NCI-H146 (cell line): ENCODE measurements around the gene RIOX2.
A peak's percentile ranks its signal among the peaks of the same experiment; 100 is the strongest.
"Not testable (repeated sequence)": the region's sequence is repeated elsewhere in the genome, so short reads cannot be mapped to it uniquely, and the experiment has no call there.

Source experiments
- DNase-seq: peaks from one replicate; lab custom pipeline; 2025; lab: John Stamatoyannopoulos, UW

Gene RIOX2

GRCh38 chr3:97971679-97972567, at the start of gene RIOX2:
RIOX2 (minus strand) TSS chr3:97972431; CDS start chr3:97967593, 4,838 bp downstream.
- peak; percentile 67 for DNase-seq

GRCh38 chr3:98020412-98020811, 48.2 kb upstream of the RIOX2 start:
- DNase-seq = no peak

- no peak for DNase-seq
Measured at GRCh38 chr3:98018301-98018700, 46.1 kb upstream of the RIOX2 start.

- no peak for DNase-seq
Measured at GRCh38 chr3:98014268-98014585, 42.0 kb upstream of the RIOX2 start.

- DNase-seq = no peak
Measured at GRCh38 chr3:98013411-98014267, 41.4 kb upstream of the RIOX2 start.

- no peak for DNase-seq
Measured at GRCh38 chr3:98012979-98013378, 40.7 kb upstream of the RIOX2 start.

GRCh38 chr3:98010883-98011449, 38.7 kb upstream of the RIOX2 start:
- DNase-seq = not testable (repeated sequence)

GRCh38 chr3:98010194-98010882, 38.1 kb upstream of the RIOX2 start:
- no peak for DNase-seq

- no peak for DNase-seq
Measured at GRCh38 chr3:98008855-98009254, 36.6 kb upstream of the RIOX2 start.

- DNase-seq = no peak
Measured at GRCh38 chr3:98005438-98005837, 33.2 kb upstream of the RIOX2 start.

- DNase-seq = no peak
Measured at GRCh38 chr3:98004721-98005120, 32.5 kb upstream of the RIOX2 start.

- DNase-seq = no peak
Measured at GRCh38 chr3:98003306-98003969, 31.2 kb upstream of the RIOX2 start.

GRCh38 chr3:98002717-98003116, 30.5 kb upstream of the RIOX2 start:
- DNase-seq = no peak

GRCh38 chr3:97999994-98000393, 27.8 kb upstream of the RIOX2 start:
- DNase-seq = no peak

GRCh38 chr3:97999103-97999502, 26.9 kb upstream of the RIOX2 start:
- no peak for DNase-seq

GRCh38 chr3:97996988-97997387, 24.8 kb upstream of the RIOX2 start:
- DNase-seq = no peak

GRCh38 chr3:97994328-97994945, 22.2 kb upstream of the RIOX2 start:
- DNase-seq = no peak

- no peak for DNase-seq
Measured at GRCh38 chr3:97993526-97993925, 21.3 kb upstream of the RIOX2 start.

- DNase-seq = peak; percentile 9
Measured at GRCh38 chr3:97992547-97993173, 20.4 kb upstream of the RIOX2 start.

- no peak for DNase-seq
Measured at GRCh38 chr3:97991293-97991682, 19.1 kb upstream of the RIOX2 start.
